Astrocyte (in vitro differentiated cells and primary cell): ENCODE measurements around the gene EPAS1. TPM values are rescaled to one million over a fixed set of nuclear protein-coding genes. Genes with fewer than 3 reads are reported as not detected.

ENCODE experiments used
- DNase-seq: peaks from one replicate; pipeline ENCODE4 v3.0.0-alpha.2; 2010; ENCODE audit warnings: low read depth
- FAIRE-seq: peaks from 2 replicates; lab custom pipeline; 2011; peaks lifted over from hg19 to GRCh38; lab: Jason Lieb, UNC
- H2AFZ ChIP-seq: 2 replicates; pipeline ENCODE4 v1.6.0; 2012; ENCODE audit warnings: low read depth, low read length, inconsistent platforms
- H3K27ac ChIP-seq: 2 replicates; pipeline ENCODE4 v1.5.1; 2011; ENCODE audit warnings: low read depth, low read length, inconsistent platforms
- H3K27me3 ChIP-seq: 2 replicates; pipeline ENCODE4 v1.6.0; 2011; ENCODE audit warnings: low read length, inconsistent platforms; ENCODE audit not compliant: insufficient read depth
- H3K36me3 ChIP-seq: 2 replicates; pipeline ENCODE4 v1.5.1; 2011; ENCODE audit warnings: low read length, inconsistent platforms; ENCODE audit not compliant: insufficient read depth
- H3K4me1 ChIP-seq: 2 replicates; pipeline ENCODE4 v1.5.1; 2011; ENCODE audit warnings: low read length, inconsistent platforms; ENCODE audit not compliant: insufficient read depth
- H3K4me2 ChIP-seq: 2 replicates; pipeline ENCODE4 v1.6.0; 2012; ENCODE audit warnings: low read length, inconsistent platforms
- H3K4me3 ChIP-seq: 2 replicates; pipeline ENCODE4 v1.5.1; 2011; ENCODE audit warnings: low read depth, mild to moderate bottlenecking, low read length, inconsistent platforms; ENCODE audit not compliant: insufficient read depth
- H3K79me2 ChIP-seq: 2 replicates; pipeline ENCODE4 v1.6.0; 2012; ENCODE audit warnings: mild to moderate bottlenecking, low read length, inconsistent platforms; ENCODE audit not compliant: insufficient read depth
- H3K9ac ChIP-seq: 2 replicates; pipeline ENCODE4 v1.6.0; 2012; ENCODE audit warnings: mild to moderate bottlenecking, low read length, inconsistent platforms
- H3K9me3 ChIP-seq: 2 replicates; pipeline ENCODE4 v1.5.1; 2012; ENCODE audit warnings: low read depth, mild to moderate bottlenecking, low read length, inconsistent platforms; ENCODE audit not compliant: insufficient read depth
- H4K20me1 ChIP-seq: 2 replicates; pipeline ENCODE4 v1.6.0; 2012; ENCODE audit warnings: low read length, inconsistent platforms; ENCODE audit not compliant: insufficient read depth
- H3K27ac Mint-ChIP-seq: one replicate; pipeline ENCODE4 v1.8.0; 2021; ENCODE audit warnings: mild to moderate bottlenecking, mixed read lengths; ENCODE audit not compliant: unreplicated experiment
- H3K27me3 Mint-ChIP-seq: one replicate; pipeline ENCODE4 v1.8.0; 2021; ENCODE audit warnings: low read depth, mixed read lengths; ENCODE audit not compliant: unreplicated experiment
- H3K36me3 Mint-ChIP-seq: one replicate; pipeline ENCODE4 v1.8.0; 2021; ENCODE audit warnings: low read depth, mixed read lengths; ENCODE audit not compliant: unreplicated experiment
- H3K4me1 Mint-ChIP-seq: one replicate; pipeline ENCODE4 v1.8.0; 2021; ENCODE audit warnings: low read depth, mixed read lengths; ENCODE audit not compliant: unreplicated experiment
- H3K4me3 Mint-ChIP-seq: one replicate; pipeline ENCODE4 v1.8.0; 2021; ENCODE audit warnings: mild to moderate bottlenecking, moderate library complexity, mixed read lengths; ENCODE audit not compliant: unreplicated experiment
- H3K9me3 Mint-ChIP-seq: one replicate; pipeline ENCODE4 v1.8.0; 2021; ENCODE audit warnings: mild to moderate bottlenecking, mixed read lengths; ENCODE audit not compliant: unreplicated experiment
- EZH2 ChIP-seq: IDR thresholded peaks from 2 replicates; pipeline ENCODE4 v1.6.1; 2012; ENCODE audit warnings: mild to moderate bottlenecking, low read length, inconsistent platforms; ENCODE audit not compliant: insufficient read depth
- total RNA-seq: library from RNA; stranded (reverse); gene quantifications from 2 replicates; pipeline ENCODE4 v1.2.1, GENCODE V29; 2021
- TF ChIP-seq, protein P1 (sequence below): IDR thresholded peaks from 2 replicates; pipeline ENCODE4 v1.5.1; 2011; ENCODE audit warnings: low read depth, mild to moderate bottlenecking, inconsistent platforms, low read length, moderate library complexity; ENCODE audit not compliant: insufficient read depth

EPAS1 gene
- total RNA-seq, 1 donor from 2014 or later, result 42.8 TPM

DNA sequence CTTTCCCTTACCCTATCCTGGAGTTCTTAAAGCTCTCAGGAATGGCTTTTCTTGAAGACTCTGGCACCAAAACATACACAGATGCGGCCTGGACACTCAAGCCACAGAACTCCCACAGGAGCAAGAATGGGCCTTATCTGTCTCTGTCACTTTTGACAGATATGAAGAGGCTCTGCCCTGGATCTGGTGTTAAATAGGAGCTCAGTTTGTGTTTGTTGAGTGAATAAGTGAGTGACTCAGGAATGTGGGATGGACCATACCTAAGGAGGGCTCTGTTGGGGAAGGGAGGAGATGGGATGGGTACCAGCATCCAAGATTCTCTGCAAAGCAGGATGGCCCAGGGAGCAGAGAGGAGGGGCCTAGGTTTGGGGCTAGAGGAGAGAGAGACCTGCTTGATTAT lies 33.9 kb upstream of the EPAS1 start:
- Histone ChIP-seq H3K9ac (no peak overlapping the region), H2AFZ (no peak overlapping the region), H3K9me3 (no peaks in the 10 kb centered on the region), H4K20me1 (no peaks in the 10 kb centered on the region), H3K4me2 (no peak overlapping the region), H3K4me1 (no peaks in the 10 kb centered on the region), H3K36me3 (no peaks in the 10 kb centered on the region), H3K79me2 (no peaks in the 10 kb centered on the region), H3K27ac (no peak overlapping the region), H3K27me3 (no peaks in the 10 kb centered on the region), H3K4me3 (no peak overlapping the region)
- no peak overlapping the region for H3K4me3 Mint-ChIP-seq
- no peak overlapping the region for H3K27ac Mint-ChIP-seq
- peaks cover 12% of the 10 kb centered on the region for H3K27me3 Mint-ChIP-seq
- peaks cover 3% of the 10 kb centered on the region for H3K9me3 Mint-ChIP-seq
- FAIRE-seq (no peak), DNase-seq (no peak)
- peaks cover 5% of the 10 kb centered on the region for H3K4me1 Mint-ChIP-seq
- TF ChIP-seq EZH2, result no peak
- TF ChIP-seq, protein P1, sequence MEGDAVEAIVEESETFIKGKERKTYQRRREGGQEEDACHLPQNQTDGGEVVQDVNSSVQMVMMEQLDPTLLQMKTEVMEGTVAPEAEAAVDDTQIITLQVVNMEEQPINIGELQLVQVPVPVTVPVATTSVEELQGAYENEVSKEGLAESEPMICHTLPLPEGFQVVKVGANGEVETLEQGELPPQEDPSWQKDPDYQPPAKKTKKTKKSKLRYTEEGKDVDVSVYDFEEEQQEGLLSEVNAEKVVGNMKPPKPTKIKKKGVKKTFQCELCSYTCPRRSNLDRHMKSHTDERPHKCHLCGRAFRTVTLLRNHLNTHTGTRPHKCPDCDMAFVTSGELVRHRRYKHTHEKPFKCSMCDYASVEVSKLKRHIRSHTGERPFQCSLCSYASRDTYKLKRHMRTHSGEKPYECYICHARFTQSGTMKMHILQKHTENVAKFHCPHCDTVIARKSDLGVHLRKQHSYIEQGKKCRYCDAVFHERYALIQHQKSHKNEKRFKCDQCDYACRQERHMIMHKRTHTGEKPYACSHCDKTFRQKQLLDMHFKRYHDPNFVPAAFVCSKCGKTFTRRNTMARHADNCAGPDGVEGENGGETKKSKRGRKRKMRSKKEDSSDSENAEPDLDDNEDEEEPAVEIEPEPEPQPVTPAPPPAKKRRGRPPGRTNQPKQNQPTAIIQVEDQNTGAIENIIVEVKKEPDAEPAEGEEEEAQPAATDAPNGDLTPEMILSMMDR, result no peak
- no peaks in the 10 kb centered on the region for H3K36me3 Mint-ChIP-seq

DNA sequence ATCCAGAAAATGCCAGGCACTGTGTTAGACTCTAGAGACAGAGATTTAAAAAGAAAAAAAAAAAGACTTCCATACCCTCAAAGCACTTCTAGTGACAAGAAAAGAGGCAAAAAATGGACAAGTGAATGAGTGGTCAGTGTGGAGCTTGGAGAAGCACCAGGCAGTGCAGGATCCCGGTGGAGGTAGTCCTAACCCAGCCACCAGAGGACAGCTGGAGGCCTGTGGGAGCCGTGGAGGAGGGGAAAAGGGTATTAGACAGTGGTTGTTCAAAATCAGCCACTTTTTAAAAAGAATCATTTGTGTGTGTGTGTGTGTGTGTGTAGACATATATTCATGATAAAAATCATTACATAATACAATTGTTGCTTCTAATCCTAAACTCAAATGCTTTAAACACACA lies 32.8 kb upstream of the EPAS1 start:
- no peak overlapping the region for H3K4me3 ChIP-seq
- no peak for DNase-seq
- no peak overlapping the region for H3K9ac ChIP-seq
- H2AFZ ChIP-seq, result no peak overlapping the region
- no peaks in the 10 kb centered on the region for H3K79me2 ChIP-seq
- TF ChIP-seq, protein P1, result no peak
- TF ChIP-seq EZH2, result no peak
- H3K4me1 ChIP-seq, result peaks cover 7% of the 10 kb centered on the region
- H3K4me1 Mint-ChIP-seq, result peaks cover 15% of the 10 kb centered on the region
- H3K9me3 Mint-ChIP-seq, result peaks cover 3% of the 10 kb centered on the region
- no peaks in the 10 kb centered on the region for H4K20me1 ChIP-seq
- peaks cover 12% of the 10 kb centered on the region for H3K27me3 Mint-ChIP-seq
- no peak overlapping the region for H3K4me3 Mint-ChIP-seq
- H3K36me3 Mint-ChIP-seq, result no peaks in the 10 kb centered on the region
- H3K27ac Mint-ChIP-seq, result no peak overlapping the region
- H3K27ac ChIP-seq, result no peak overlapping the region
- H3K36me3 ChIP-seq, result no peaks in the 10 kb centered on the region
- no peak for FAIRE-seq
- no peak overlapping the region for H3K4me2 ChIP-seq
- H3K9me3 ChIP-seq, result no peaks in the 10 kb centered on the region
- no peaks in the 10 kb centered on the region for H3K27me3 ChIP-seq

DNA sequence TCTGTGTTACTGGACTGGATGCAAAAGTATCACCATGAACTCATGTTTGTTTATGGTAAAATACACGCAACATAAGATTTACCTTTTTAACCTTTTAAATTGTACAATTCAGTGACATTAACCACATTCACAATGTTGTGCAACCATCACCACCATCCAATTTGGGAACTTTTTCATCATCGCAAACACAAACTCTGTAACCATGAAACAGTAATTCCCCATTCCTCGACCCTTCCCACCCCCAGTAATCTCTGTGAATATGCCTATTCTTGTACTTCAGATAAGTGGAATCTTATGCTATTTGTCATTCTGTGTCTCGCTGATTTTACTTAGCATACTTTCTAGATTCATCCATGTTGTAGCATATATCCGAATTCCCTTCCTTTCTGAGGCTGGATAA lies 31.1 kb upstream of the EPAS1 start:
- Histone ChIP-seq H3K27ac (no peak overlapping the region), H3K79me2 (no peaks in the 10 kb centered on the region), H3K9ac (no peak overlapping the region), H2AFZ (no peak overlapping the region), H3K4me2 (no peak overlapping the region), H3K27me3 (no peaks in the 10 kb centered on the region), H3K9me3 (no peaks in the 10 kb centered on the region), H3K36me3 (no peaks in the 10 kb centered on the region), H3K4me3 (no peak overlapping the region), H4K20me1 (no peaks in the 10 kb centered on the region), H3K4me1 (peaks cover 20% of the 10 kb centered on the region)
- Mint-ChIP-seq H3K9me3 (peaks cover 3% of the 10 kb centered on the region), H3K27ac (no peak overlapping the region), H3K4me1 (peaks cover 29% of the 10 kb centered on the region), H3K4me3 (no peak overlapping the region), H3K36me3 (no peaks in the 10 kb centered on the region), H3K27me3 (peaks cover 12% of the 10 kb centered on the region)
- no peak for FAIRE-seq
- TF ChIP-seq EZH2, result no peak
- TF ChIP-seq, protein P1, result no peak
- no peak for DNase-seq
